Liver (tissue), 9 donors: ENCODE results near the gene GRWD1. TPM values are rescaled to one million over a fixed set of nuclear protein-coding genes. Genes with fewer than 3 reads are reported as not detected.

Source experiments
- DNase-seq: peaks from one replicate; pipeline ENCODE4 v3.0.0-alpha.2; 2017; ENCODE audit warnings: low spot score
- H3K27ac ChIP-seq, 2 donors: one replicate each; pipeline ENCODE4 v1.7.0; 2013; ENCODE audit warnings: inconsistent platforms in 2 of 2, low read length in 2 of 2, control low read depth in 1 of 2, low read depth in 1 of 2, mild to moderate bottlenecking in 1 of 2
- H3K27me3 ChIP-seq, 4 donors: one replicate each; pipeline versions ENCODE4 v1.6.1 to v1.7.0; 2013; ENCODE audit warnings: low read length in 3 of 4, inconsistent platforms in 1 of 4, mild to moderate bottlenecking in 1 of 4, moderate library complexity in 1 of 4; ENCODE audit not compliant: control insufficient read depth in 4 of 4, insufficient read depth in 4 of 4
- H3K36me3 ChIP-seq, 4 donors: one replicate each; pipeline versions ENCODE4 v1.6.1 to v1.7.0; 2013; ENCODE audit warnings: low read length in 3 of 4, mild to moderate bottlenecking in 3 of 4, low read depth in 1 of 4, moderate library complexity in 1 of 4; ENCODE audit not compliant: control insufficient read depth in 4 of 4, insufficient read depth in 3 of 4
- H3K4me1 ChIP-seq, 4 donors: one replicate each; pipeline versions ENCODE4 v1.6.1 to v1.7.0; 2013; ENCODE audit warnings: low read length in 3 of 4, mild to moderate bottlenecking in 3 of 4, moderate library complexity in 1 of 4; ENCODE audit not compliant: control insufficient read depth in 4 of 4, insufficient read depth in 4 of 4
- H3K4me3 ChIP-seq, 3 donors: one replicate each; pipeline versions ENCODE4 v1.6.1 to v1.7.0; 2013; ENCODE audit warnings: low read length in 3 of 3, control low read depth in 1 of 3, low read depth in 1 of 3, mild to moderate bottlenecking in 1 of 3
- H3K9ac ChIP-seq, 2 donors: one replicate each; pipeline ENCODE4 v1.7.0; 2013; ENCODE audit warnings: low read length in 2 of 2, mild to moderate bottlenecking in 2 of 2, moderate library complexity in 2 of 2, control low read depth in 1 of 2, low read depth in 1 of 2
- H3K9me3 ChIP-seq, 4 donors: one replicate each; pipeline versions ENCODE4 v1.6.1 to v1.7.0; 2013; ENCODE audit warnings: low read length in 3 of 4; ENCODE audit not compliant: control insufficient read depth in 4 of 4
- EGR1 ChIP-seq, 2 donors: IDR thresholded peaks; 2 replicates each; pipeline ENCODE4 v1.6.1; 2016 to 2018; ENCODE audit warnings: antibody characterized with exemption in 2 of 2, low read depth in 2 of 2
- FOXA2 ChIP-seq: IDR thresholded peaks from 2 replicates; pipeline ENCODE4 v1.6.1; 2016; ENCODE audit warnings: antibody characterized with exemption
- GABPA ChIP-seq, 2 donors: IDR thresholded peaks in 1 of 2; conservative IDR thresholded peaks in 1 of 2; 2 replicates each; pipeline ENCODE4 v1.6.1; 2016; ENCODE audit warnings: antibody characterized with exemption in 2 of 2, mild to moderate bottlenecking in 1 of 2, moderate library complexity in 1 of 2
- JUND ChIP-seq, 2 donors: IDR thresholded peaks; 2 replicates each; pipeline ENCODE4 v1.6.1; 2016; ENCODE audit warnings: antibody characterized with exemption in 2 of 2
- RAD21 ChIP-seq, 2 donors: IDR thresholded peaks; 2 replicates each; pipeline ENCODE4 v1.6.1; 2016; ENCODE audit warnings: antibody characterized with exemption in 2 of 2, mild to moderate bottlenecking in 2 of 2
- RXRA ChIP-seq, 2 donors: IDR thresholded peaks; 2 replicates each; pipeline ENCODE4 v1.6.1; 2017 to 2018; ENCODE audit warnings: antibody characterized with exemption in 2 of 2, mild to moderate bottlenecking in 1 of 2
- SP1 ChIP-seq: IDR thresholded peaks from 2 replicates; pipeline ENCODE4 v1.6.1; 2018; ENCODE audit warnings: antibody characterized with exemption, mild to moderate bottlenecking
- TAF1 ChIP-seq: conservative IDR thresholded peaks from 2 replicates; pipeline ENCODE4 v1.6.1; 2016; ENCODE audit warnings: antibody characterized with exemption, mild to moderate bottlenecking
- YY1 ChIP-seq: IDR thresholded peaks from 2 replicates; pipeline ENCODE4 v1.6.1; 2016; ENCODE audit warnings: antibody characterized with exemption, mild to moderate bottlenecking
- WGBS: extraction: QIAGEN DNeasy Blood & Tissue Kit; methylation state at CpG from one replicate; pipeline ENCODE4 v1.1.7; 2013; 5-methylcytosine and 5-hydroxymethylcytosine counted together
- polyA plus RNA-seq, 2 donors: library from polyadenylated mRNA; stranded (reverse) in 1 of 2; unstranded in 1 of 2; fragments of 200-250 nt in 1 of 2; fragments of >200 nt in 1 of 2; fragmentation: Nextera tagmentation in 1 of 2; extraction: Ambion mirVana in 1 of 2; gene quantifications; one replicate each; pipeline versions ENCODE4 v1.2.1 to v1.2.3, GENCODE V29; 2013 to 2015
- total RNA-seq, 2 donors: library from RNA; depleted of rRNA; stranded (reverse); fragments of >200 nt; gene quantifications; one replicate each; pipeline ENCODE4 v1.2.3, GENCODE V29; 2014
- TF ChIP-seq, protein P1 (sequence below): IDR thresholded peaks from 2 replicates; pipeline ENCODE4 v1.6.1; 2016; ENCODE audit warnings: antibody characterized with exemption
- TF ChIP-seq, protein P2 (sequence below): fragments of 150-350 bp; IDR thresholded peaks from 2 replicates; pipeline ENCODE4 v1.5.1; 2017; ENCODE audit warnings: improper control_type of control experiment, low read depth, low read length; ENCODE audit not compliant: missing input control
- TF ChIP-seq, protein P3 (sequence below): IDR thresholded peaks from 2 replicates; pipeline ENCODE4 v1.6.1; 2016; ENCODE audit warnings: antibody characterized with exemption
- TF ChIP-seq, protein P4 (sequence below): IDR thresholded peaks from 2 replicates; pipeline ENCODE4 v1.6.1; 2016; ENCODE audit warnings: antibody characterized with exemption, mild to moderate bottlenecking
- TF ChIP-seq, protein P5 (sequence below): IDR thresholded peaks from 2 replicates; pipeline ENCODE4 v1.6.1; 2016; ENCODE audit warnings: antibody characterized with exemption
- donor health status: healthy.
- donor health status: healthy.
- donor health status: healthy.
- donor health status: healthy.
- donor health status: healthy.

The GRWD1 gene
- total and polyA plus RNA-seq, 4 donors = 7.1 to 31.7 (median 15.3) TPM

DNA sequence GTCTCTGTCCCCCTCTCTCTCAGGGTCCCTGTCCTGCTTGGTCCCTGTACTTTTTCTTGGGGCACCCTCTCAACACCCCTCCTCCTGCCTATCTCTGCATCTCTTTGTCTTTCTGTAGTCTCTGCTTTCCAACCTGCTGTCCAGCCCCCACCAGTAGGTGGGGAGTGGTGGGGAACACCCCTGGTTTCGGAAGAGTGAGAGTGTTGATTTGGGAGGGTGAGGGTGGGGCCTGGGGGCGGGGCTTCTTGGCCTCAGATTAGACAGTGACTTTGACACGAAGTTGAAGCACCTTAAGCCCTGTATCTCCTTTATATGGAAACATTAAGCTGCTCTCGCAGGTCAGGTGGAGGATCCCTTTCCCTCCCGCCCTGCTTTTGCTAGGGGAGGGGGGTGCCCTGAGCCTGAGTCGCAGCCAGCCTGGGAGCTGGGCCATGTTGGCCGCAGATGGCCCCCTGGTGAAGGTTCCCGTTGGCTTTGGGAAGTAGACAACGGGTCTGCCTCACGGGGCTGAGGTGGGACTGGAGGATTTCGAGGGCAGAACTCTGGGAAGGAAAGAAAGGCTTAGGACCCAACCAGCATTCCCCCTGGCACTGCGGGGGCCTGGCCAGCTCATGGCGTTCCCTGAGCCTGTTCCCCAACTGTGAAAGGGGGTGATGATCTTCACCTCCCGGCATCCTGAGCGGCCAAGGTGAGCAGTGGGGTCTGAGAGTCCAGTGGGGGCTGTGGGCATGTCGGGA lies 9.6 kb downstream of the GRWD1 start, which contains the start of gene KCNJ14:
Gene KCNJ14, plus strand, starts transcription at position 404 of the 737 bp plus-strand sequence. CDS start 6,151 bp downstream, outside the sequence.
- no peak within 1 kb of the TSS for H3K4me3 ChIP-seq
- H3K27me3 ChIP-seq = no peaks in the 10 kb centered on the region
- 92% methylated on average over 16 of the region's 16 CpGs for WGBS
- H3K9me3 ChIP-seq = no peaks in the 10 kb centered on the region
- peaks cover 0 to 6% (median 5%) of the 10 kb centered on the region in 4 donors for H3K4me1 ChIP-seq
- TF ChIP-seq FOXA2 (no peak), YY1 (no peak), TAF1 (no peak), SP1 (no peak), JUND (IDR thresholded peaks at IDR 0.05) (no peak), GABPA (IDR thresholded peaks at IDR 0.05 in 1 of 2, conservative IDR thresholded peaks at IDR 0.05 in 1 of 2) (no peak), RAD21 (IDR thresholded peaks at IDR 0.05) (no peak), EGR1 (IDR thresholded peaks at IDR 0.05; ENCODE audit: low read depth in 2 of 2) (no peak)
- TF ChIP-seq, protein P1, sequence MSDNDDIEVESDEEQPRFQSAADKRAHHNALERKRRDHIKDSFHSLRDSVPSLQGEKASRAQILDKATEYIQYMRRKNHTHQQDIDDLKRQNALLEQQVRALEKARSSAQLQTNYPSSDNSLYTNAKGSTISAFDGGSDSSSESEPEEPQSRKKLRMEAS = no peak
- TF ChIP-seq, protein P2, sequence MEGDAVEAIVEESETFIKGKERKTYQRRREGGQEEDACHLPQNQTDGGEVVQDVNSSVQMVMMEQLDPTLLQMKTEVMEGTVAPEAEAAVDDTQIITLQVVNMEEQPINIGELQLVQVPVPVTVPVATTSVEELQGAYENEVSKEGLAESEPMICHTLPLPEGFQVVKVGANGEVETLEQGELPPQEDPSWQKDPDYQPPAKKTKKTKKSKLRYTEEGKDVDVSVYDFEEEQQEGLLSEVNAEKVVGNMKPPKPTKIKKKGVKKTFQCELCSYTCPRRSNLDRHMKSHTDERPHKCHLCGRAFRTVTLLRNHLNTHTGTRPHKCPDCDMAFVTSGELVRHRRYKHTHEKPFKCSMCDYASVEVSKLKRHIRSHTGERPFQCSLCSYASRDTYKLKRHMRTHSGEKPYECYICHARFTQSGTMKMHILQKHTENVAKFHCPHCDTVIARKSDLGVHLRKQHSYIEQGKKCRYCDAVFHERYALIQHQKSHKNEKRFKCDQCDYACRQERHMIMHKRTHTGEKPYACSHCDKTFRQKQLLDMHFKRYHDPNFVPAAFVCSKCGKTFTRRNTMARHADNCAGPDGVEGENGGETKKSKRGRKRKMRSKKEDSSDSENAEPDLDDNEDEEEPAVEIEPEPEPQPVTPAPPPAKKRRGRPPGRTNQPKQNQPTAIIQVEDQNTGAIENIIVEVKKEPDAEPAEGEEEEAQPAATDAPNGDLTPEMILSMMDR = no peak
- TF ChIP-seq, protein P3, sequence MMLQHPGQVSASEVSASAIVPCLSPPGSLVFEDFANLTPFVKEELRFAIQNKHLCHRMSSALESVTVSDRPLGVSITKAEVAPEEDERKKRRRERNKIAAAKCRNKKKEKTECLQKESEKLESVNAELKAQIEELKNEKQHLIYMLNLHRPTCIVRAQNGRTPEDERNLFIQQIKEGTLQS = no peak
- H3K9ac ChIP-seq = no peak within 1 kb of the TSS
- H3K36me3 ChIP-seq = peaks cover 19 to 51% (median 23%) of the 10 kb centered on the region in 4 donors
- no peak within 1 kb of the TSS for H3K27ac ChIP-seq
- no peak for DNase-seq

DNA sequence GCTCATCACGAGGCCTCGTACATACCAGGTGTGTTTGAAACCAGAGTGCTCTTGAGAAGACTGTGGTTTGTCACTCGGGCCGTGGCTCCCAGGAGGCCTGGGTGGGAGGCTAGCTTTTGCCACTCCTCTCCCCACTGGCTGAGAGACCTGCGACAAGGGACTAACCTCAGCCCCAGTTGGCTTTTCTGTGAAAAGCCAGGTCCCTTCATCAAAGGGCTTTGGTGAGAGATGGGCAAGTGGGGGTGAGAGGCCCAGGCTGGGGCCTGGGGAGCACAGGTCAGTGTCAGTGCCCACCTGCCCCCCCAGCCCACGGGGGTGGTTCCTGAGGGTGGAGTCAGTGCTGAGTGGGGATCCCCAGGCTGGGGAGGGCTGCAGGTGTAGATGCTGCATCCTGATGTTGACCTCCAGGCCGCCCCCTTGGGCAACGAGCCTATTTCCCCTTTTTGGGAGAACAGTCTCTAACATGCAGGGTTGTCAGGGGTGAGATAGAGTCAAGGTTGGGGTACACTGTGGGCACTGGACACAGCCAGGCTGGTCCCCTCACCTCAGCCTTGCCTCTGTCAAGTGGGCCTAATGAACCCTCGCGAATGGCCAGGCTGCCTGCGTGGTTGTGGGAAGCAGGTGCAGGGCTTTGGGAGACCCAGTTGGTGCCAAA lies 10.3 kb downstream of the GRWD1 start:
- TF ChIP-seq, protein P2 = no peak
- TF ChIP-seq, protein P4, sequence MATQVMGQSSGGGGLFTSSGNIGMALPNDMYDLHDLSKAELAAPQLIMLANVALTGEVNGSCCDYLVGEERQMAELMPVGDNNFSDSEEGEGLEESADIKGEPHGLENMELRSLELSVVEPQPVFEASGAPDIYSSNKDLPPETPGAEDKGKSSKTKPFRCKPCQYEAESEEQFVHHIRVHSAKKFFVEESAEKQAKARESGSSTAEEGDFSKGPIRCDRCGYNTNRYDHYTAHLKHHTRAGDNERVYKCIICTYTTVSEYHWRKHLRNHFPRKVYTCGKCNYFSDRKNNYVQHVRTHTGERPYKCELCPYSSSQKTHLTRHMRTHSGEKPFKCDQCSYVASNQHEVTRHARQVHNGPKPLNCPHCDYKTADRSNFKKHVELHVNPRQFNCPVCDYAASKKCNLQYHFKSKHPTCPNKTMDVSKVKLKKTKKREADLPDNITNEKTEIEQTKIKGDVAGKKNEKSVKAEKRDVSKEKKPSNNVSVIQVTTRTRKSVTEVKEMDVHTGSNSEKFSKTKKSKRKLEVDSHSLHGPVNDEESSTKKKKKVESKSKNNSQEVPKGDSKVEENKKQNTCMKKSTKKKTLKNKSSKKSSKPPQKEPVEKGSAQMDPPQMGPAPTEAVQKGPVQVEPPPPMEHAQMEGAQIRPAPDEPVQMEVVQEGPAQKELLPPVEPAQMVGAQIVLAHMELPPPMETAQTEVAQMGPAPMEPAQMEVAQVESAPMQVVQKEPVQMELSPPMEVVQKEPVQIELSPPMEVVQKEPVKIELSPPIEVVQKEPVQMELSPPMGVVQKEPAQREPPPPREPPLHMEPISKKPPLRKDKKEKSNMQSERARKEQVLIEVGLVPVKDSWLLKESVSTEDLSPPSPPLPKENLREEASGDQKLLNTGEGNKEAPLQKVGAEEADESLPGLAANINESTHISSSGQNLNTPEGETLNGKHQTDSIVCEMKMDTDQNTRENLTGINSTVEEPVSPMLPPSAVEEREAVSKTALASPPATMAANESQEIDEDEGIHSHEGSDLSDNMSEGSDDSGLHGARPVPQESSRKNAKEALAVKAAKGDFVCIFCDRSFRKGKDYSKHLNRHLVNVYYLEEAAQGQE = no peak
- TF ChIP-seq JUND (IDR thresholded peaks at IDR 0.05) = no peak
- TF ChIP-seq, protein P5, sequence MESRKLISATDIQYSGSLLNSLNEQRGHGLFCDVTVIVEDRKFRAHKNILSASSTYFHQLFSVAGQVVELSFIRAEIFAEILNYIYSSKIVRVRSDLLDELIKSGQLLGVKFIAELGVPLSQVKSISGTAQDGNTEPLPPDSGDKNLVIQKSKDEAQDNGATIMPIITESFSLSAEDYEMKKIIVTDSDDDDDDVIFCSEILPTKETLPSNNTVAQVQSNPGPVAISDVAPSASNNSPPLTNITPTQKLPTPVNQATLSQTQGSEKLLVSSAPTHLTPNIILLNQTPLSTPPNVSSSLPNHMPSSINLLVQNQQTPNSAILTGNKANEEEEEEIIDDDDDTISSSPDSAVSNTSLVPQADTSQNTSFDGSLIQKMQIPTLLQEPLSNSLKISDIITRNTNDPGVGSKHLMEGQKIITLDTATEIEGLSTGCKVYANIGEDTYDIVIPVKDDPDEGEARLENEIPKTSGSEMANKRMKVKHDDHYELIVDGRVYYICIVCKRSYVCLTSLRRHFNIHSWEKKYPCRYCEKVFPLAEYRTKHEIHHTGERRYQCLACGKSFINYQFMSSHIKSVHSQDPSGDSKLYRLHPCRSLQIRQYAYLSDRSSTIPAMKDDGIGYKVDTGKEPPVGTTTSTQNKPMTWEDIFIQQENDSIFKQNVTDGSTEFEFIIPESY = no peak
- no peak for TF ChIP-seq YY1
- TF ChIP-seq, protein P1 = no peak
- TF ChIP-seq RXRA (IDR thresholded peaks at IDR 0.05) = no peak
- TF ChIP-seq, protein P3 = no peak
- no peak overlapping the region for H3K9ac ChIP-seq

More for the DNA sequence above, 10.3 kb downstream of the GRWD1 start:
- DNase-seq = no peak
- Histone ChIP-seq H3K27me3 (no peaks in the 10 kb centered on the region), H3K36me3 (peaks cover 12 to 45% (median 18%) of the 10 kb centered on the region in 4 donors), H3K4me1 (peaks cover 0 to 6% (median 5%) of the 10 kb centered on the region in 4 donors), H3K27ac (no peak overlapping the region), H3K9me3 (no peaks in the 10 kb centered on the region), H3K4me3 (no peak overlapping the region)
- WGBS = 93% methylated on average over 11 of the region's 11 CpGs
